IPS-11a (cell line): ENCODE measurements around the gene BCAS3.

Experiments
- H3K4me3 ChIP-seq: one replicate; pipeline ENCODE4 v1.5.1; 2013; ENCODE audit warnings: low read depth, low read length, control low read depth

Gene BCAS3

GRCh38 chr17:61118871-61119270 lies 441.2 kb downstream of the BCAS3 start:
- no peak overlapping the region for H3K4me3 ChIP-seq

GRCh38 chr17:61122326-61122913 lies 444.8 kb downstream of the BCAS3 start:
- H3K4me3 ChIP-seq: no peak overlapping the region

GRCh38 chr17:61124562-61124961 lies 446.9 kb downstream of the BCAS3 start:
- H3K4me3 ChIP-seq: no peak overlapping the region

- H3K4me3 ChIP-seq: no peak overlapping the region
These were observed 449.0 kb downstream of the BCAS3 start for GRCh38 chr17:61126473-61127249.

- H3K4me3 ChIP-seq: no peak overlapping the region
These were observed 450.3 kb downstream of the BCAS3 start for GRCh38 chr17:61127960-61128359.

GRCh38 chr17:61128661-61129115 lies 451.0 kb downstream of the BCAS3 start:
- no peak overlapping the region for H3K4me3 ChIP-seq

GRCh38 chr17:61129267-61130254 lies 451.9 kb downstream of the BCAS3 start:
- H3K4me3 ChIP-seq: no peak overlapping the region

- no peak overlapping the region for H3K4me3 ChIP-seq
These were observed 452.7 kb downstream of the BCAS3 start for GRCh38 chr17:61130330-61130729.

GRCh38 chr17:61131585-61131984 lies 453.9 kb downstream of the BCAS3 start:
- no peak overlapping the region for H3K4me3 ChIP-seq

- H3K4me3 ChIP-seq: no peak overlapping the region
These were observed 454.9 kb downstream of the BCAS3 start for GRCh38 chr17:61132524-61132923.

GRCh38 chr17:61133853-61134252 lies 456.2 kb downstream of the BCAS3 start:
- no peak overlapping the region for H3K4me3 ChIP-seq

- H3K4me3 ChIP-seq: no peak overlapping the region
These were observed 457.0 kb downstream of the BCAS3 start for GRCh38 chr17:61134551-61135235.

- no peak overlapping the region for H3K4me3 ChIP-seq
These were observed 458.1 kb downstream of the BCAS3 start for GRCh38 chr17:61135782-61136181.

- H3K4me3 ChIP-seq: no peak overlapping the region
These were observed 458.6 kb downstream of the BCAS3 start for GRCh38 chr17:61136296-61136695.

- H3K4me3 ChIP-seq: no peak overlapping the region
These were observed 461.6 kb downstream of the BCAS3 start for GRCh38 chr17:61139219-61139618.

- H3K4me3 ChIP-seq: no peak overlapping the region
These were observed 462.6 kb downstream of the BCAS3 start for GRCh38 chr17:61140081-61140786.

GRCh38 chr17:61143026-61143425 lies 465.4 kb downstream of the BCAS3 start:
- H3K4me3 ChIP-seq: no peak overlapping the region

- H3K4me3 ChIP-seq: no peak overlapping the region
These were observed 466.5 kb downstream of the BCAS3 start for GRCh38 chr17:61144137-61144536.

GRCh38 chr17:61144617-61145564 lies 467.2 kb downstream of the BCAS3 start:
- H3K4me3 ChIP-seq: no peak overlapping the region
